RWPE1 (cell line): ENCODE measurements around the gene SERINC5.

ENCODE experiments used
- CTCF ChIA-PET: fragments of 350-600 bp; sonication (Branson Sonifier 250); formaldehyde crosslinking; extraction: SDS; loops from one replicate; lab custom pipeline; 2021; lab: Yijun Ruan, JAX
- POLR2A ChIA-PET: fragments of 400-600 bp; formaldehyde crosslinking; extraction: SDS; loops from one replicate; lab custom pipeline; 2020; ENCODE audit warnings: antibody characterized with exemption; ENCODE audit not compliant: low non-redundant PET; lab: Yijun Ruan, JAX
- DNase-seq: peaks from one replicate; pipeline ENCODE4 v3.0.0; 2012; ENCODE audit warnings: low spot score
- H3K27ac ChIP-seq: fragments of 450-650 bp; 2 replicates; pipeline ENCODE4 v1.5.1; 2017
- TF ChIP-seq, protein P1 (sequence below): fragments of 450-650 bp; conservative IDR thresholded peaks from 2 replicates; pipeline ENCODE4 v1.5.1; 2017; ENCODE audit warnings: low read depth, mild to moderate bottlenecking

The SERINC5 gene

DNA sequence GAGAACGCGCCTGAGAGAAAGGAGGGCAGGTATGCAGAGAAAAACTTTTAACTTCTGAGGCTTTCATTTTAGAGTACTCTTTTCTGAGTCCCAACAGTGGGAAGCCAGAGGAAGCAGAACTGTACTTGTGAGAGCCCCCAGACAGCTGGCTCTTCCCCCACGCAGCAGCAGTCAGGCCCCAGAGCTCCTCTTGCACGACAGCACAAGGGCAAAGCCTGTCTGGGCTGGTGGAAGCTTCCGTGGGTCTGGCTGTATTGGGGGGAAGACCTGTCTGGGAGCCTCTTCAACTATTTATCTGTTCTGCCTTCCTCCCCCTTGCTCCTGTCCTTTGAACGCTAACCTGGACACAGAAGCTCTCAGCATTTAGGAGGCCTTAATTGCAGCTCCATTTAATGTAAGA, 152.5 kb downstream of the SERINC5 start:
- POLR2A ChIA-PET = no interaction called here
- TF ChIP-seq, protein P1, sequence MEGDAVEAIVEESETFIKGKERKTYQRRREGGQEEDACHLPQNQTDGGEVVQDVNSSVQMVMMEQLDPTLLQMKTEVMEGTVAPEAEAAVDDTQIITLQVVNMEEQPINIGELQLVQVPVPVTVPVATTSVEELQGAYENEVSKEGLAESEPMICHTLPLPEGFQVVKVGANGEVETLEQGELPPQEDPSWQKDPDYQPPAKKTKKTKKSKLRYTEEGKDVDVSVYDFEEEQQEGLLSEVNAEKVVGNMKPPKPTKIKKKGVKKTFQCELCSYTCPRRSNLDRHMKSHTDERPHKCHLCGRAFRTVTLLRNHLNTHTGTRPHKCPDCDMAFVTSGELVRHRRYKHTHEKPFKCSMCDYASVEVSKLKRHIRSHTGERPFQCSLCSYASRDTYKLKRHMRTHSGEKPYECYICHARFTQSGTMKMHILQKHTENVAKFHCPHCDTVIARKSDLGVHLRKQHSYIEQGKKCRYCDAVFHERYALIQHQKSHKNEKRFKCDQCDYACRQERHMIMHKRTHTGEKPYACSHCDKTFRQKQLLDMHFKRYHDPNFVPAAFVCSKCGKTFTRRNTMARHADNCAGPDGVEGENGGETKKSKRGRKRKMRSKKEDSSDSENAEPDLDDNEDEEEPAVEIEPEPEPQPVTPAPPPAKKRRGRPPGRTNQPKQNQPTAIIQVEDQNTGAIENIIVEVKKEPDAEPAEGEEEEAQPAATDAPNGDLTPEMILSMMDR = no peak

DNA sequence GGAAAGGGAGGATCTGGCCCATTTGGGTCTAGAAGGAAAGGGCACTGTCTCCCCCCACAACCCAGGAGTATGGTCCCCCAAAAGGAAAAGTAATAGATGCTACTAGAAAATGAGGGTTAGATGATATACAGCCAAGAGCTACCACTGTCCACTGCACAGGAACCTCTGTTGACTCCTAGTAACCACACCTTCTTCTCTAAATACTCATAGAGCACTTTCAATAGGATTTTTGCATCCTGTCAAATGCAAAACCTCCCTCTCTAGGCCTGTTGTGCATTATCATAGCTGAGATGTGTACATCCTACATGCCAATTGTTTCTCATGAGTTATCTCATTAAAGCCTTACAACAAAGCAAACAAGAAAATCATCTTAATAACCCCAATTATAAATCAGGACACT, 153.9 kb downstream of the SERINC5 start:
- DNase-seq = no peak
- CTCF ChIA-PET = interaction anchor here (0.6 to 1.5 kb wide), 3 partner anchors 10 to 226 kb away, joined by 3 to 6 read pairs (median 5); no protein-coding TSS in a partner anchor
- H3K27ac ChIP-seq = no peak overlapping the region
- POLR2A ChIA-PET = no interaction called here
- TF ChIP-seq, protein P1 = no peak

More for the DNA sequence above, 152.5 kb downstream of the SERINC5 start:
- H3K27ac ChIP-seq = no peak overlapping the region
- DNase-seq = no peak
- CTCF ChIA-PET = interaction anchor here (0.8 to 1.7 kb wide), 3 partner anchors 12 to 204 kb away, joined by 4 to 11 read pairs (median 10); no protein-coding TSS in a partner anchor

DNA sequence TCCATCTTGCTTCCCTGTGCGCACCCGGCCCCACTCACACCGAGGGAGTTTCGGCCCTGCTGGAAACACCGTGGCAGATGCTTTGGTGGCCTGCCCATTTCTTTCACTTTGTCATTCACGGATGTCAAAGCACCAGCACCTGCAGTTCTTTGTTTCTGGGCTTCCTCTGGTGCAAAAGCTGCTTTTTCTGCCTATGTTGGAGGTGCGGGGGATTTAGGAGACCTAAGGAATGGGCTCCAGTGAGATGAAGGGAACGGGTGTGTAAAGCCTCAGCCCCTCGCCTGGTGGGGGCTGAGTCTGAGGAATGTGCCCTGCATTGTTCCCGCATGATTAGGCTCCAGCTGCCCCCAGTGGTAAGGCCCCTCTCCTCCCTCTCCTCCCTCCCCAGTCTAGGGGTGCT, 158.4 kb downstream of the SERINC5 start:
- no peak for DNase-seq
- TF ChIP-seq, protein P1 = no peak
- ChIA-PET CTCF (interaction anchor here (0.7 to 3.9 kb wide), 3 partner anchors 14 to 1076 kb away, joined by 3 to 19 read pairs (median 7); no protein-coding TSS in a partner anchor), POLR2A (no interaction called here)
- H3K27ac ChIP-seq = no peak overlapping the region

DNA sequence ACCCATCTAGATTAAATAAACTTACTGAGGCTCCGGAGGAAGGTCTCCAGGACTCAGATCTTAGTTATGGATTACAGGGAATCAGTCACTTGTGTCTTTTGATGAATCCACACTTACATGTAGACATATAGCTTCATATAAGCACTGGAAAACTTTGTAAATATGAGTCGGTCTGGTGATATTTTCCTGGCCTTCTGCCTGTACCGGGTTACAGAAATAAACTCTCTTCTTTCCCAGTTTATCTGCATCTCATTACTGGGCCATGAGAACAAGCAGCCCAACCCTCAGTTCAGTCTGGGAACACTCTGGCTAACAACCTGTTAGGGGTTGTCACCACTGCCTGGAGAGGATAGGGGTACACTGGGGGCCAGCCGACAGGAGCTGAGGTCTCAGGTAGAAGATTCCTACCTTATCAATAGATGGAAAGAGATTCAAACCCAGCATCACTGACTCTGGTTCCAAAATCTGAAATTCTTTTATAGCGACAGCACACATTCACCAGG, 161.6 kb downstream of the SERINC5 start:
- TF ChIP-seq, protein P1 = no peak
- H3K27ac ChIP-seq = no peak overlapping the region
- DNase-seq = no peak
- POLR2A ChIA-PET = no interaction called here
- CTCF ChIA-PET = interaction anchor here (6.1 kb wide), 1 partner anchor 213 kb away, joined by 137 read pairs; no protein-coding TSS in a partner anchor

DNA sequence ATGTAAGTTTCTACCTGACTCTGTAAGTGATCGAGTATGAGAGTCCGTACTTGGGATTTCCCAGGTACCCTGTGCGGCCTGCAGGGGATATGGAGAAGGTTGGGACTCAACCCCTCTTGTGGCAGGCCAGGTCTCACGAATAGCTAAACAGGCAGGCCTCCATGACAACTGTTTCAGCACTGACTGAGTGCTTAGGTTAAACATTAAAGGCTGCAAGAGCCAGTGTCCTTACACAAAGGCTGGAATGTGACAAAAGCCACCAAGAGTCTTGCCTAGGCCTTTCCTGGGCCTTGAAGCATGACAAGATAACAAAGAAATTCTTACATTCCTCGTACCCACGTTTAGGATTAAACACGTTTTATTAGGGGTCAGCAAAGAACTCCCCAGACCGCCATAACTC, 162.1 kb downstream of the SERINC5 start:
- no peak overlapping the region for H3K27ac ChIP-seq
- no peak for DNase-seq
- ChIA-PET CTCF (interaction anchor here (0.6 to 6.1 kb wide), 3 partner anchors 213 to 1073 kb away, joined by 6 to 137 read pairs (median 7); no protein-coding TSS in a partner anchor), POLR2A (no interaction called here)
- TF ChIP-seq, protein P1 = no peak

DNA sequence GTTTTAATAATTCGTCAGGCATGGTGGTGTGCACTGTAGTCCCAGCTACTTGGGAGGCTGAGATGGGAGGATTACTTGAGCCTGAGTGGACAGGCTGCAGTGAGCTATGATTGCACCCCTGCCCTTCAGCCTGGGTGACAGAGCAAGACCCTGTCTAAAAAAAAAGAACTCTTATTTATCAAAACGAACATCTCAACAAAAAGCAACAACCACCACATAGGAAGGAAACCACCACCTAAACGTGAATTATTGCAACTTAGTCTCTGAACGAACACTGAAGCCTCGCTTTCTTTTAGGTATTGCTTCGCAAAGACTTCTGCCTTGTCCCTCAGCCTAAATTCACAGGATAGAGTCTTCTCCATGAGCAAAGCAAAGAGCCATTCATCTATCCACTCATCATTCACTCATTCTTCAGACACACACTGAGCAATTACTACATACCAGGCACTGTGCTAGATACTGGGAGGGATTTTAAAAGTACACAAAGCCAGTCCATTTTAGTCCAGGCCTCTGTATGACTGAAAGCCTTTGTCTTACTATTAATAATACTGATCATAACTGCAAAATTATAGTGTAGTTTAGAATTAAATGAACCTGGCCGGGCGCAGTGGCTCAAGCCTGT, 163.3 kb downstream of the SERINC5 start:
- DNase-seq = no peak
- CTCF ChIA-PET = interaction anchor here (0.6 to 6.1 kb wide), 9 partner anchors 9 to 250 kb away, joined by 3 to 137 read pairs (median 3); no protein-coding TSS in a partner anchor
- no peak overlapping the region for H3K27ac ChIP-seq
- POLR2A ChIA-PET = interaction anchor here (1.1 kb wide), 1 partner anchor 164 kb away, joined by 3 read pairs; the partner anchor contains the start of gene SERINC5
- TF ChIP-seq, protein P1 = no peak
